DMS 273 (cell line): ENCODE data around the gene MED12L.
"Not testable (repeated sequence)": the region's sequence is repeated elsewhere in the genome, so short reads cannot be mapped to it uniquely, and the experiment has no call there.

Experiments used
- DNase-seq: peaks from one replicate; lab custom pipeline; 2025; ENCODE audit not compliant: unreplicated experiment; lab: John Stamatoyannopoulos, UW

Gene MED12L

DNA sequence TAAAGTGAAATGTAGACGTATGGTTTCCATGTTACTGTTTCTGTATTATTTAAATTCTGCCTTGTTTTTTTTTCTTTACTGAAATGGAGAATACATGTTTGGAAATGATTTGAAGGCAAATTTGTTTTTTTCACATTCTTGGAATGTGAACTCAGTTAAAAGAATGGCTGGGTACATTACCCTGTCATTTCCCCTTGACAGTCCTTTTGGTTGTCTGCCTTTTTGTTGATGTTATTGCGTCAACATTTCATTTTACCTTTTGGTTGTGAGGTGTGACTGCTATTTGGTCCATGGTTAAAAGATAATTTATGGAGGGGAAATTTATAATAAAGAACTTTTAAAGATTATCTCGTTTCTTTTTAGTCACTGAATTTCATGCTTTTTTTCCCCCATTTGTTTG is 120.7 kb downstream of the MED12L start:
- no peak for DNase-seq

DNA sequence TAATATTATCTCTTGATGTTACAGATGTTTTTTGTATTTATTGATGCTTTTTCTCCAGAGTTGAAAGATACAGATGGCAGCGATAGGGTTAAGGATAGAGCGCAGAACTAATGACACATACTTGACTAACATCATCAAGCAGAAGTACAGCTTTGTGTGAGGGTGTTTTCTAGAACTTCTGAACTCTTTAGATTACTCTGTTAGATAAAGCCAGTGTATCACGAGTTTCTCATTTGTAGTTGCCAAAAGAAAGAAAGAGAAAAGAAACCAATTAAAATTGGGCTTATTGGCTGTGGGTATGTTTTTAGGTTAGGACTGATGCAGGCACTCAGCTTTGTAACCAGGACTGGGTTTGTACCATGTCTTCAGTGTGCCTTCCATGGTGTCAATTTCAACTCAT is 124.2 kb downstream of the MED12L start:
- no peak for DNase-seq

DNA sequence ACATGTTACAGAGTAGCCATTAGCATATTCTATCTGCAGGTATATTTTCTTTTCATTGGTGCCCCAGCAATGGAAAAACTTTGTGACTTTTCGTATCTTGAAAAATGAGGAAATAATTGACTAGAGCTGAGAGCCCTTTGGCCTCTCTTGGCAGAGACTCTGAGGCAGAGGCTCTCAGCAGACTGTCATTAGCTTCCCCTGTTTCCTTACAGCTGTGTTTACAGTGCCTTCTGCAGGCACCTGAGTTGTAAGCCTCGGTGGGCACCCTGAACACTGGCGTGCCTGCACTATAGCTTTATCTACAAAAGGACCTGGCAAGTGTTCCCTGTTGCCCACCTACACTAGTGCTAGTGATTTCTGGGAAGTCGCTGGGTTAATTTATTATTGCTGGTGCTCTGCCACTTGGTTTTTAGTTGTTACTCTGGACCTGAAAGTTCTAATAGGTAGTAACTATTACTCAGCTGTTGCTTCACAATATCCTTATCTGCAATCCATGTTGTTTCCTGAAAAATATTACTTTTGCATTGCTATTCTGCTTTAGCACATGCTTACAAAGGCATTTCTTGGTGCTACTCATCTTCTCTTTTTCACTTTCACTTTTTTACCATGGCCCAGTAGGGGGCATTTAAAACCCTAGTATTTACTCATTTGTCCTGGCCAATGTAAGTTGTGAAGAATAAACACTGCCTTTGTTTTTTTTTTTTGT is 125.4 kb downstream of the MED12L start:
- DNase-seq, result peak; percentile 10

DNA sequence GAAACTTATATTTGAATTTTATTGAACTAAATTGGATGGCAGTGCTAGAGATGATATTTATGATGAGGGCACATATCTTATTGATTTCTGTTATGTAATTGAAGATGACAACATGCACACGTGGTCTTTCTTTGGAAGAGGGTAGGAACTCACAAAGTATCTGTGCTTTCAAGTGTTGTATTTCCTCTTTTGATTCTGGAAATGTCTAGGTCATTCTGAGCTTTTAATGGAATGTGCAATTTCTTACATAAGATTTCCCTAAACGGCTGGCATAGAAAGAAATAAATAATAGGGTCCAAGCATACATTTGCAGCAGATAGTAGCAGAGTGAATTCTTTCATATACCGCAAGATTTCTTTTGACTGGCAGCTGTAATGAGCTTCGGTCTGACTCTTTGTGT is 127.7 kb downstream of the MED12L start:
- no peak for DNase-seq

DNA sequence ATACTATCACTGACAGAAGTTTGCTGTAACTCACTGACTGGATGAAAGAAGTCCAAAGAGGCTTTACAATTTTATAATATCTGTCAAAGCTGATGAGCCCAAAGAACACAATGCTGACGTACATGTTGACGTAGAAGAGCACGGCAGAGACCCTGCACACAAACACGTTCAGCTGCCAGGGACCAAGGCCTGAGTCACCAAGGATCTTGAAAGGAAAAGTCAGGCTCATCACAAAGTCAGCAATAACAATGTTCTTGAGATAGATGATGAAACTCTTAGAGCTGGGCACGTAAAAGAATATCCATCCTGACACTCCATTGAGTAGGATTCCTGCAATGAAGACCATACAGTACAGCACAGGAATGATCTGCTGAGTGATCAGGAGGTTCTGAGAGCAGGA is 128.4 kb downstream of the MED12L start:
- DNase-seq, result no peak

DNA sequence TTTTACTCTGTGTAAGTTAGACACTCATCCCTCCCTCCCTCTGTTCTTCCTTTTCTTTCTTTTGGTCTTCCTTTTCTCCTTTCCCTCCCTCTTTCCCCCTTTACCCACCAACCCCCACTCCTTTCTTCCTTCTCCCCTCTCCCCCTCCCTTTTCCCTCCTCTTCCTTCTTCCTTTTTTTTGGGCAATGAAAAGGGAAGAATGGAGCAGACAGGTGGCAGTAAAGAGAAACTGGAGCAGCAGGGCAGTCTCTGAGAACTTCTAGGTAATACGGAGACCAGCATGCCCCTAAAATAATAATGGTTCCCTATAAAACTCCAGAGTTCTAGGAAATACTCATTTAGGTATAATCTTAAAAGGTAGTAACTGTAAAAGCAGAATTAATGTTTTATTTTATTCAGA is 129.0 kb downstream of the MED12L start:
- DNase-seq, result no peak

DNA sequence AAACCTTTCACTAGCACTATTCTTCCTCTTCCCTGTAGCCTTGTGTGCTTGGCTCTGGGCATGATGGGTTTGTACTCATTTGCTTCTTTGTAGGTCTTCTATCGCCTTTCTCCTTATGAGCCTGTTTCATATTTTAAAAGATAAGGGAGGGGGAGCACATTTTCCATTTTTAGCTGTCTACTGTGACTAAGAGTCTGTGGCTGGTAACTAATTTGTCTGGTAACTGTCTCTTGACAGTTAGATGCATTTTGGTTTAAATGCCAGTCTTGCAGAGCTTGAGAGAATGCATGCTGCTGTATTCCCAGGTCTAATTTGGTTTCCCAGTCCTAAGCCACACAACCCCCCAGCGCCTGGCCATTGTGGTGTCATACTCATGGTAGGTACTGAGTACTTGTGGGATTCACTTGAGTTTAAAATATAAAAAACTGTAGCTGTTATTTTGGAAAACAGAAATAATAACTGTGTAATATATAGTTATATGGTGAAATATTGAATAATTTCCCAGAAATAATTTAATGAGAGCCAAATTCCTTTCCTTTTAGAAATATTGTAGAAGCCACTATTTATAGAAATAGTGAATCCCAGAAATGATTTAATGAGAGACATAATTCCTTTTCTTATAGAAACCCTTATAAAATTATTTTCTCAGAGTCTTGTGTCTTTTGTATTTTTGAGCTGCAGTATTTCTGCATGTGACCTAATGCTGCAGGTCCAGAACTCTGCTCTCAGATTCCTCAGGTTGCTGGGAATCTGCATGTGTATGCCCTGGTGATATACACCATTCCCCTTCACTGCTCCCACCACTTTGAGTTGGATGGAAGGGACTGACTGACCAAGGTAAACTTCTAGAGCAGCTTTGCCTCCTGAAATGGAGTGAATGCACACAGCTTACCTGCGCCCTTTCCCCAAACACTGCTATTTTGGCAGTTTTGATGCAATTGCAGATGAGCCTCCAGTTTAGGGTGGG is 131.5 kb downstream of the MED12L start:
- DNase-seq, result no peak

DNA sequence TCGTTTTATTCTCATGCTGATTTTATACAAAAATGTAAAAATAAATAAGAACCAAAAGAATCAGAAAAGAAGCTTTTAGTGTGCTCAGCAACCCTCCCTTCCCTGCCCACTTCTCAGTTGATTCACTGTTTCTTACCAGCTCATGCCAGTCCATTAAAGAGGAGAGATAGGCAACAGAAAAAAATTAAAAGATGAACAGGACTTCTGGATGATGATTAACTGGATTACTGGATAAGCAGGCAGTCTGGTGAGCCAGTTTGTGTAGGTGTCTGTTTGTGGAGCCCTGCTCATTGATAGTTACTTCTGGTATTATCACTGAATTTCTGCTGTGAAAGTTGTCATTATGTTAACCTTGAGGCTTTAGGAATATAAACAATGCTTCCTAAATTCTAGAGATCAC is 132.7 kb downstream of the MED12L start:
- no peak for DNase-seq

DNA sequence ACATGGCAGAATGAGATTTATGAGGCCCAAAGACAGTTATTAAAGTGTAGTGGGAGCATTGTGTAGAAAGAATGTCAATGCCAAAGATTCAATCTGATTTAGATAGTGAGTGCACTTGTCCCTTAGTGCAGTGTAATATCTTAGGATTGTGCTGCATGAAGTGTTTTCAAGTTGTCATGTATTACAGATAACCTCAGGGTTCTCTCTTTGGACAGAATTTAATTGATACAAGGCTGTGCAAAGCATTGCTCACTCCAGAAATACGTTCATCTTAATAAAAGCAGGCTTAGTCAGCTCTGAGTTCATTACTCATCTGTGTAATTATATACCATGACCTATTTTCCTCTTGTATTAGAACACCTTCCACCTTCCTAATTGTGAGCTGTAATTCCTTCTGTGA is 133.6 kb downstream of the MED12L start:
- no peak for DNase-seq

DNA sequence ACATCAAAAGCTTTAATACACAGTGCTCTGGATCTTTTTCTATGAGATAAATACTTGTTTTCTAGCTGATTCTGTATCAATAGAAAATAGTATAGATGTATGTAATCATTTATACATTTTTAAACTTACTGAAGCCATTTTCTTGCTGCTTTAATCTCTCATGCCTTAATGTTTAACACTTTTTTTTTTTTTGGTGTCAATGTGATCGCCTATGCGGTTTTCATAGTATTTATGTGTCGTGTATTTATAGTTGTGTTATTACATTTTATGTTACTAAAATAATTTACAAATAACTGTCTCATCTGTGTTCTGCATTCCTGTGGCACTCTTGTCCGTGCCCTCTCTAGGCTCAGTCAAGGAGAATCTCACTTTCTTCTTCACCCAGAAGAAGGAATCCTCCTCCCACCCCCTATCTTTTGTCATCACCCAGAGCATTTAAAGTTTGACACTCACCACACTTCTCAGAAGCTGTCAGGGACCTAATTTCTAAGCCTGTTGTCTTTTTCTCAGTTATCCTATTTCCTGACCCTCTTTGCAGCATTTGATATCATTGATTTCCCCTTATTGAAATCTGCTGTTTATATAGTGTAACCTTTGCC is 138.9 kb downstream of the MED12L start:
- no peak for DNase-seq

DNA sequence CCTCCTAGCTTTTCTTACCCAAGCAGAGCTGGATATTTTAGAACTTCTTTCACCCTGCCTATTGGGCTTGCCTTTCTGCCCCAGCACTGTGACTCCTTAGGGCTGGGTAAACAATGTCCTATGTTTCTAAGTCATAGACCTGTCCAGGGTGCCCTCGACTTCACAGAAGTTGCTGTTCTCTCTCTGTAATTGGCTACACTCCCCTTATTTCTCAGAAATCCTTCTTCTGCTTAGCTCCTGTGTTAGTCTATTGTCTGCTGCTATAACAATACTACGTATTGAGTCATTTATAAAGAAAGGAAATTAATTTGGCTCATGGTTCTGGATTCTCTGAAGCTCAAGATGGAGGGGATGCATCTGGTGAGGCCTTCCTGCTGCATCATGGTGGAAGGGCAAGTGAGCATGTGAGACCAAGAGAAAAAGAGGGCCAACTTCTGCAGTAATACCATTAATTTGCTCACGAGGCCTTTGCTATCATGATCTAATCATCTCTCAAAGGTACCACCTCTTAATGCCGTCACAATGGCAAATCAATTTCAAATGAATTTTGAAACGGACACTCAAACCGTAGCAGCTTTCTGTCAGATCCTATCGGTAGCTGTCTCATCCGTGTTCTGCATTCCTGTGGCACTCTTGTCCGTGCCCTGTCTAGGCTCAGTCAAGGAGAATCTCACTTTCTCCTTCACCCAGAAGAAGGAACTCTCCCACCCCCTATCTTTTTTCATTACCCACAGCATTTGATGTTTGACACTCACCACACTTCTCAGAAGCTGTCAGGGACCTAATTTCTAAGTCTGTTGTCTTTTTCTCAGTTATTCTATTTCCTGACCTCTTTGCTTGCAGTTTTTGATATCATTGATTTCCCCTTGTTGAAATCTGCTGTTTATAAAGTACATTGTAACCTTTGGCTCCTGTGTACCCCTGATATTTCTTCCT is 139.8 kb downstream of the MED12L start:
- no peak for DNase-seq

DNA sequence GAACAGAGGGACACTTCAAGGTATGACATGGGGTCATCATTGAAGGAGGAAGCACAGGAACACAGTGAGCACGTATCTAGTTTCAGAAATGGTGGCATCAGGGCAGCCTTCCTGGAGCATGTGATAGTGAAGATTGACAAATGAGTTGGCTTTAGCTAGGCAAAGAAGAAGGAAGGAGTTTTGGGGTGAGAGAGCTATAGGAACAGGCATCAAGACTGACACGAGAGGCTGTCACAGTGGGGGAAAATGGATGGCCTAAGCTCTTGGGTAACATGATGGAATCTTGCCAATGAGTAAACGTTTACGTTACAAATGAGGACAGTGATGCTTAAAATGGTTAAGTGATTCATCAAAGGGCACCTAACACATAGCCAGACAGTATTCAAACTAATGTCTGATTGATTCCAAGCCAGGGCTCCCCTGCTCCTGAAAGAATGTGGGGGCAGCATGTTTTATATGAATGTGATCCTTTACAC is 140.7 kb downstream of the MED12L start:
- DNase-seq, result no peak

DNA sequence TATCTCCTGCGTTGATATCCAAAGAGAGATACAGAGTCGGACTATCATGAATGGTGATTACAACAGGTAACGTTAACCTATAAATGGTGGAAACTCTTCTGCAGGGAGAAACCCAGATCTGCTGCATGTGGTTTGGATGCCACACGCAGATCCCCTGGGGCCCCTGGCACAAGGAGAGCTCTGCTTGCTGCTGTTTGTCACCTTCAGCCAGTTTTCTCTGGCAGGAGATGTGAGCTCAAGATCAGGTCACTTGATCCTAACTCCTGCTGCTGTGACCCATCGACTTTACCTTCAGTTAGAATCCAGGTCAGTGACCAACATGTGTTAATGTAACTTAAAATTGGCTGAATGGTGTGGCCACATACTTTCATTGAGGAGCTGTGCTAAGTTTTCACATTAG is 141.4 kb downstream of the MED12L start:
- no peak for DNase-seq

DNA sequence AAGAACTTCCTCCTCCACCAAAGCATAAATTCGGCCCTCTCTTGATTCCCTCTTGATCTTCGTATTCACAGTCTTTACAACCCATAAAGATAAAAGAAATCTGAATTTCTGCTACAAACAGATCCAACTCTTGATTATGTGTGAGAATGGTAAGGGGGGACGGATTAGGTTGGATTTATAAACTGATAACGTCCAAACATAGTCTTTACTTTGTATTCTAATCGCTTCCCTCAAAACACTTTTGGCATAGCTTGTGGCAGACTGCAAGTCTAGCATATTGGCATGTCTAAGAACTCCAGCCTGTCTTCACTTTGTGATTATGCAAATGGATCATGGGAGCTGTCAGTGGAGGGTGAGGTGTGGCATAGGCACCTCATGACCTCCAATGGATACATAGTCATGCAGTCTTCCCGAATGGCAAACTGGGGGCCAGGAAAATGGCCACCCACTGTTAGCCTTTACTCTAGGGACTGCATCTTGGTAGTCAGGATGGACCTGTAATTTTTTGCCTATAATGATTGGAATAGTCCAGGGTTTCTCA is 141.9 kb downstream of the MED12L start:
- DNase-seq, result peak; percentile 55

DNA sequence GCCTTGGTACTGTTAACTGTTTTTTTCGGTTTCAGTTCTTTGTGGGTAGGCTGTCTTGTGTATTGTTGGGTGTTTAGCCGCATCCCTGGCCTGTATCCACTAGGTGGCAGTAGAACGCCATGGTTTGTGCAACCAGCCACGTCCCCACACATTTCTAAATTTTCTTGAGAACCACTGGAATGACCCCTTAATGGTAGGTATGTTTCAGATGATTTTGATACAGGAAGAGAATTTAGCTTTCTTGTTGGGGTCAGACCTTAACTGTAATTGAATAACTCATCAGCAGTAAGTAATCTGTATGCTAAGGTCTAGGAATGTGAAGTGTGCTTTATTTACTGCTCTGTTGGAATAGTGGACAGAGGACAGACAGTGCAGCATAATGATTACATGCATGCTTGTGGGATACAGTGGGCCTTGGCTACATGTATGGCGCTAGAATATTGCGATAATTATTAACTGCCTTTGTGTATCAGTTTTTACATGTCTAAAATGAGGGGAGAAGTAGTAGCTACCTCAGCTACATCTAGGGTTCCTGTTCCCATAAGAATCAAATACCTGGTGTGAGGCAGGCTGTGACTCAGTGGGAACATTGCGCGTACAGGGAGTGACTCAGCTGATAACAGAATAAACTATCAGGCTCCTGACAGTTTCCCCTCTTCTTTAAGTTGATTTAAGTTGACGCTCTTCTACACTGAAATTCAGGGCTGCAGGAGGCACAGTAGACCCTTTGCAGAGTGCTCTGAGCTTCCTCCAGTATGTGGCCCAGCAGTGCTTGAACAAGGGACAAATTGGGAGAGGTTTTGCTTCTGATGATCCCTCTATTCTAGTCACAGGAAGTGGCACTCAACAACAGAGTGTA is 142.6 kb downstream of the MED12L start:
- DNase-seq, result peak; percentile 92

DNA sequence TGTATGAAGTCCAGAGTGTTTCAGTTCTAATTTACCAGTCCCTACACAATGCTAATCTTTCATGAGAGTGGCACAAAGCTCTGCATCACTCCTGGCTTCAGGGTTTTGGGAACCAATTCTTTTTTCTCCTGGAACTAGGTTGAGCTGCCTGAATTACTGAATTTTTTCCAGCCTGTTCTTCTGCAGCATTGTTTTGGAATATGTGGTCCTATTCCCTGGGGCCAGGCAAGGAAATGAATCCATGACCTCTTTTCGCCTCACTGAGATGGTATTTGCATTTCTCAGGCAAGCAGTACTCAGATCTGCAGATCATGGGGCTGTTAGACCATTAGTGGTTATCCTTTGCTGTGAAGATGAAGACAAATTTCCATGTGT is 143.2 kb downstream of the MED12L start:
- DNase-seq, result peak; percentile 41

DNA sequence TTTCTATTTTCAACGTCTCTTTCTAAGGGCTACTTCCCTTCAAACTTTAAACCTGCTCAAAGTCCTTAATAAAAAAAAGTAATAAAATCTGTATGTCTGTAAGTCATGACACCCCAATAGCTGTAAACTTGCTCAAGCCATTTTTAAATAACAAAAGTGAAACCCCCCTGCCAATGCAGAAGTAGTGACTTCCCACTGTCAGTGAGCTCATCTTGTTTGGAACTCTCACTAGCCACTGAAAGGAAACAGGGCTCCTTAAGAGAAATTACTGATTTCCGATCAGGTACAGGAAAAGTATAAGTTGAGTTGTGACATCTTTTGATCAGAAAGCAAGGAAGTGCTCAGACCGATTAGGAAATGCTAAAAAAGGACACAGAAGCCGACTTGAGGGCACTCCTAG is 145.2 kb downstream of the MED12L start:
- no peak for DNase-seq

DNA sequence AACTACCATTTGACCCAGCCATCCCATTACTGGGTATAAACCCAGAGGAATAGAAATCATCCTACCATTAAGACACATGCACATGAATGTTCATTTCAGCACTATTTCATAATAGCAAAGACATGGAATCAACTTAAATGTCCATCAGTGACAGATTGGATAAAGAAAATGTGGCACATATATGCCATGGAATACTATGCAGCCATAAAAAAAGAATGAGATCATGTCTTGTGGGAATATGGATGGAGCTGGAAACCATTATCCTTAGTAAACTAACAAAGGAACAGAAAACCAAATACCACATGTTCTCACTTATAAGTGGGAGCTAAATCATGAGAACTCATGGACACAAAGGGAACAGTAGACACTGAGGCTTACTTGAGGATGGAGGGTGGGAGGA is 146.9 kb downstream of the MED12L start:
- DNase-seq, result not testable (repeated sequence)

DNA sequence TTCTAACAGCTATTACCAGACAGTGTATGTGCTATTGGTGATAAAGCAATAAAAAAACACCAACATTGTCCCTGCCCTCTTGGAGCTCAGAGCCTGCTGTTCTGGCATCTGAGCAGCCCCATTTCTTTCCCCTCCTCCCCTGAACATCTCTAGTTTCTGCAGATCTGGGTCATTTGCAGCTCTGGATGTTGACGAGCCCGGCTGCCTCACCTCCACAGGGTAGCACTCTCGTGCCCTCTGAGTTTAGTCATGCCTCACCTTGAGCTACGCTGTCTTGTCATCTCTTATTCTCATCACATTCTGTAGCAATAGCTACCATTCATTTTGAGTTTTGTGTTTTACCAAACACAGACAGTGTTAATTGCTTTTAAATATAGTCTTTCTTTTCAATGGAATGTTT is 147.5 kb downstream of the MED12L start:
- DNase-seq, result no peak

DNA sequence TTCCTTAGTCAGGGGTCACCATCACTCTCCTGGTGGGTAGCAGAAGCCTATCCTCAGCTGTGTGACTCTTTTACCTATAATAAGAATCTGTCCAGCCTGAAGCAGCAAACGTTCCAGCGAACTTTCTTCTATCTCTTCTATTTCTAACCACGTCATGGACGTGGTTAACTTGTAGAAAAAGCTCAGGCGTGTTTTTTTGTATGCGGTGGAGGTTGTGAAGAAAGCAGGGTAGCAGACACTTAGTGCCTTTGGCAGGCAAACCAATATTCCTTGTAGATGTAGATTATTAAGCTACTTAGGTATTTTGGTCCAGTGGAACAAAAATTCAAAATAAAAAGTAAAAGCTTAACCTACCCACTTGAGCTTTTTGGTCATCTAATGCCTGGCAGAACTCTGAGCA is 149.4 kb downstream of the MED12L start:
- no peak for DNase-seq
